ENCODE measurements around the gene SLC12A1. TPM values are rescaled to one million over a fixed set of nuclear protein-coding genes. Genes with fewer than 3 reads are reported as not detected.

Gene SLC12A1
- total and polyA plus RNA-seq, 2 of the 8 experiments (the other 6 are each of a cell fraction or from before 2014, with no cell fraction given) = 0.63 to 1.0 TPM

DNA sequence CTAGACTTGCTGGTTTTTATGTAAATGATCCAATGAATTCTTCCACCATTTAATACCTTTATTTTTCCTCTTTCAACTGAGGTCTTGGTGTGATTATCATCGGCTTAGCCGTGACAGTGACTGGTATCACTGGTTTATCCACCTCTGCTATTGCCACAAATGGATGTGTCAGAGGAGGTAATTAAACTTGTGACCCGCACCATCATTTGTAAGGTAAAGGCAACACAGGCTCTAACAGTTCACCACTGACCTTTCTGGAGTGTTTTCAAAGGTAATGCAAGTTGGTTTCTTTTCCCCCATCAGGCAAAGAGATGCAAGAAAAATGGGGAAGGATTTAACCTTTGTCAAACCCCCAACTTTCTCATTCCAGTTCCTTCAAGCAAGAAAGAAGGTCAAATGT lies 19.7 kb downstream of the SLC12A1 start (continued):
- TF ChIP-seq CHD1 (IDR thresholded peaks at IDR 0.05; ENCODE audit: low read depth, low read length) = no peak
- TF ChIP-seq BCL11A (IDR thresholded peaks at IDR 0.05; ENCODE audit: low read depth in 2 of 2, low read length in 2 of 2) = no peak
- TF ChIP-seq GABPA (IDR thresholded peaks at IDR 0.05; ENCODE audit: borderline replicate concordance, insufficient read depth, low read length) = no peak
- TF ChIP-seq EP300 (IDR thresholded peaks at IDR 0.05; ENCODE audit: borderline replicate concordance in 1 of 2, low read depth in 2 of 2, low read length in 2 of 2) = no peak
- no peak for TF ChIP-seq RAD21 (IDR thresholded peaks at IDR 0.05 in 1 of 2, conservative IDR thresholded peaks at IDR 0.05 in 1 of 2; ENCODE audit: low read depth in 2 of 2, low read length in 2 of 2)
- TF ChIP-seq KDM1A (IDR thresholded peaks at IDR 0.05; ENCODE audit: borderline replicate concordance, low read length) = no peak

Data from H1 (cell line).